SK-N-MC (cell line): ENCODE measurements around the gene COL15A1.

Experiments used
- FOXP2 ChIP-seq: optimal IDR thresholded peaks from 2 replicates; pipeline ENCODE3; 2011; ENCODE audit warnings: mild to moderate bottlenecking, moderate library complexity; ENCODE audit not compliant: insufficient read depth; ENCODE audit errors: extremely low read length, control extremely low read depth
- POLR2AphosphoS5 ChIP-seq: IDR thresholded peaks from 2 replicates; pipeline ENCODE4 v1.6.1; 2012; ENCODE audit warnings: mild to moderate bottlenecking, low read depth, low read length, borderline replicate concordance

DNA sequence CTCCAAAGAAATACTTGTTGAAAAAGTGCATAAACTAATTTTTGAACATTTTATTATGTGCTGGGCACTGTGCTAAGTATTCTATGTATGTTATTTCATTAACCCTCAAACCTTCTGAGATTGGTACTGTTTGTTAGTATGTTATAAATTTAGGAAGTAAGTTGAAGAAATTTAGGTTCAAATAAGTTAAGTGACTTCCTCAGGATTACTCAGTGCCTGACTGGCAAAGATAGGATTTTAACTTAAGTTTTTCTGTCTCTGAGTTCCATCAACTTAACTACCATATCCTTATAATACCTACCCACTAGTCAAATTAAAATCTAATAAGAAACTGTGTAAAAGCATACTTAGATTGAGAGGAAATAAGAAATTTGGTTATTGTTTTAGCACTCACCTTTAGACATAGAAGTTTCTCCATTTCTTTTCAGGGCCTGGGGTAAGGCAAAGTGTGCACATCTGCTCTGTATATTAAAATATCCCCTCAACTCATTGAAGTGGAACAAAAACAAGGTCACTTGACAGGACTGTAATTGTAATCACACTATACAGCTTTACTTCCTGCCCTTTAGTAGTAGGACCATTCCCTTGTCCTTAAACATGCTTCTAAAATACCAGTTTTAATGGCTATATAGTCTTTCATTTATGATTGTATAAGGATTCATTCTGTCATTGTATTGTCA, 176.4 kb downstream of the COL15A1 start:
- TF ChIP-seq POLR2AphosphoS5 (no peak), FOXP2 (no peak)
